Stimulated activated naive CD8-positive, alpha-beta T cell treated with anti-CD3 and anti-CD28 coated beads, Interleukin-15, Interleukin-2, amounts not matched to agents 100 ng/mL and 50 ng/mL, for 24 hours (primary cell): ENCODE results near the gene MUSK.

ENCODE experiments used
- H3K27ac Mint-ChIP-seq: one replicate; pipeline ENCODE4 v1.8.0; 2021; ENCODE audit warnings: mild to moderate bottlenecking, mixed read lengths
- H3K27me3 Mint-ChIP-seq: one replicate; pipeline ENCODE4 v1.8.0; 2021; ENCODE audit warnings: mixed read lengths
- H3K36me3 Mint-ChIP-seq: one replicate; pipeline ENCODE4 v1.8.0; 2021; ENCODE audit warnings: low read depth, mixed read lengths
- H3K4me1 Mint-ChIP-seq: one replicate; pipeline ENCODE4 v1.8.0; 2021; ENCODE audit warnings: low read depth, mixed read lengths
- H3K4me3 Mint-ChIP-seq: one replicate; pipeline ENCODE4 v1.8.0; 2021; ENCODE audit warnings: mild to moderate bottlenecking, mixed read lengths
- H3K9me3 Mint-ChIP-seq: one replicate; pipeline ENCODE4 v1.8.0; 2021; ENCODE audit warnings: mixed read lengths

Gene MUSK

GRCh38 chr9:110830495-110830894, 161.9 kb downstream of the MUSK start:
- Mint-ChIP-seq H3K27ac (no peak overlapping the region), H3K9me3 (no peaks in the 10 kb centered on the region), H3K4me3 (no peak overlapping the region), H3K36me3 (no peaks in the 10 kb centered on the region), H3K27me3 (no peaks in the 10 kb centered on the region), H3K4me1 (no peaks in the 10 kb centered on the region)

DNA sequence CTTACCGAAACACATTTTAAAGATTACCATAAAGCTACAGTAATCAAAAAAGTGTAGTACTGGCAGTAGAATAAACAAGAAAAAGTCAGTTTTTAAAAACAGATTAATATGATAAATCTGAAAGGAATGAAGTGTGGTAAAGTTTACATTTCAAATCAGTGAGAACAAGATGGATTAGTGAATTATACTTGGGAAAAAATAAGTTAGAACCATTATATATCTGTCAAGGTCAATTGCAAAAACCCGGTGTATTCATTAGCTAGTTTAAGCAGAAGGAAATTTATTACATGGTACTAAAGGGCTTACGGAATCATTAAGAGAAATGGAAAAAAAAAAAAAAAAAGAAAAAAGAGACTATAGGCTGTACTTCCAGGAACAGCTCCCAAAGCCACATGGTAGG, 164.3 kb downstream of the MUSK start:
- Mint-ChIP-seq H3K36me3 (no peaks in the 10 kb centered on the region), H3K27me3 (no peaks in the 10 kb centered on the region), H3K9me3 (peaks cover 4% of the 10 kb centered on the region), H3K27ac (no peak overlapping the region), H3K4me1 (no peaks in the 10 kb centered on the region), H3K4me3 (no peak overlapping the region)

DNA sequence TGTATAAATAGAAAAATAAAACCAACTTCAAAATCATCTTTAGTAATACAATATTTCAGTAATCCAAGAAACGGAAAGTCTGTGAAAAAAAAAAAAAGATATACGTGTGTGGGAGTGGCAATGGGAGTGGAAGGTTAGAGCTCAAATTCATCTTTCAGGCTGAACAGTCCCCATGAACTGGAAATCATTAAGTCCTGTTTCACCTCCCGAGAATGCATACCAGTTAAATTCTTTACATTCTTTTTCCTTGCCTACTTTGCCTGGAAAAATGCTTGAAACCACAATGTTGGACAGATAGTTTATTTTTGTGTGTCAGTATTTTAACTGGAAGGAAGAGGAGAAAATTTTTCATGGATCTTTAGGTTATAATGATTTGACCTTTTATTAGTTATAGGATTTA, 166.8 kb downstream of the MUSK start:
- no peaks in the 10 kb centered on the region for H3K36me3 Mint-ChIP-seq
- H3K4me1 Mint-ChIP-seq, result no peaks in the 10 kb centered on the region
- no peak overlapping the region for H3K4me3 Mint-ChIP-seq
- no peaks in the 10 kb centered on the region for H3K27me3 Mint-ChIP-seq
- peaks cover 6% of the 10 kb centered on the region for H3K9me3 Mint-ChIP-seq
- H3K27ac Mint-ChIP-seq, result no peak overlapping the region

GRCh38 chr9:110835859-110836271, 167.3 kb downstream of the MUSK start:
- no peak overlapping the region for H3K27ac Mint-ChIP-seq
- no peak overlapping the region for H3K4me3 Mint-ChIP-seq
- H3K27me3 Mint-ChIP-seq, result no peaks in the 10 kb centered on the region
- H3K4me1 Mint-ChIP-seq, result no peaks in the 10 kb centered on the region
- peaks cover 8% of the 10 kb centered on the region for H3K9me3 Mint-ChIP-seq
- no peaks in the 10 kb centered on the region for H3K36me3 Mint-ChIP-seq

DNA sequence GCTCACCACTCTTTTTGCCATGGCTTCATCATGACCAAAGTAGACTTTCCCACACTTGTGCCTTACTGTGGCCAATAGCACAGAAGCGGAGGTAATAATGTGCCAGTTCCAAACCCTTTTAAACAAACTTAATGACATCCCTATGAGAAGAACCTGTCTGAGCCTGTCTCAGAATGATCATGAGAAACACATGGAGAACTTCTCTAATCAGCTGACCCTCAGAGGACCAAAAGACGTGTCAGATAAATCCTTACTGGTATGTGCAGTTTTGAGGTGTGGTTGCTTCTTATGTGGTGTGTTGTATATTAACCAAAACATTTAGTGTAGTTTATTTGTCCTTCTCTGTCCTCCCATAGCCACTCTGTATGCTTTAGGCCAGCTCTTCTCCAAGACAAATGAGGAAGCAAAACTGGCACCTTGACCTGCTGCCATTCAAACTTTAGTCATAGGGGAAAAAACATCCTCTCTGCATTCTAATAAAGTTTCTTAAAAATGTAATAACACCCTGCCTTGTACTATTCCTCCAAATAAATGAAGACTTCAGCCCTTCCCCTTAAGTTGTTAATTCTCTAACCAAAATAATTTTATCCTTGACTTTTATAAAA, 168.9 kb downstream of the MUSK start:
- H3K36me3 Mint-ChIP-seq, result no peaks in the 10 kb centered on the region
- no peak overlapping the region for H3K27ac Mint-ChIP-seq
- no peak overlapping the region for H3K4me3 Mint-ChIP-seq
- peaks cover 8% of the 10 kb centered on the region for H3K9me3 Mint-ChIP-seq
- H3K4me1 Mint-ChIP-seq, result no peaks in the 10 kb centered on the region
- H3K27me3 Mint-ChIP-seq, result no peaks in the 10 kb centered on the region

DNA sequence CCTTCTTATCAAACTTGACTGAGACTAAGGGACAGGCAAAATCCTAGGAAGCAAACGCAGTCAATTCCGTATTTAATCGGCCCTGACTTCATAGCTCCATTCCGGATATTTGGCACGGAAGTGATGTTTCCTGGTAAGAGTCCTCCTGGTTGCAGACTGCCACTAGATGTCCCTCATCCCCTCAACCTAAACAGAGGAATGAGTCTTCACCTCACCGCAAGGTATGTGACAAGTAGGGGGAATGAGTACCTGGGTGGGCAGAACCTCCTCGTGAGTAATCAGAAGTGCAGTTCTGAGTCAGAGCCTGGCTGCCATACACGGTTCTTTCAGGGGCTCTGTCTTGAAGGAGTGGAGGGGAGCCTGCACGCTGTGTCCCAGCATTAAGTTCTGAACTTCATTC, 173.6 kb downstream of the MUSK start:
- Mint-ChIP-seq H3K27ac (no peak overlapping the region), H3K9me3 (peaks cover 6% of the 10 kb centered on the region), H3K4me3 (no peak overlapping the region), H3K36me3 (no peaks in the 10 kb centered on the region), H3K4me1 (no peaks in the 10 kb centered on the region), H3K27me3 (peaks cover 4% of the 10 kb centered on the region)

DNA sequence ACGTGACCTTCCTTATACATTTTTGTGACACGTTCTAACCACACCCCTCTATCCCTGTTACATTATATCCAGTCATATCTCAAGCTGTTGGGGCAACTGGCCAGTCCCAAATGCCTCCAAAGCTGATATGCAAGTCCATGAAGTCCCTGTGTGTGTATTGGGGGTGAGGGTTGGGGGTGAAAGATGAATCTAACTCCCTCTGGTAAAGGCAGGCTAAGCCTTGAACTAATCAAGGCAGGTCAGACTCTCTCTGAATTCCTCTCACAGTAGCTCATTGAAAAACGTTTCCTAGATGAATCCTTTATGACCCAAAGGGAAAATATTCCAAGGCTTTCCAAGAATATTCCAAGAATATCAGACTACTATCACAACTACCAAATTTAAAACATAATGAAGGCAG, 174.4 kb downstream of the MUSK start:
- Mint-ChIP-seq H3K4me1 (no peaks in the 10 kb centered on the region), H3K36me3 (no peaks in the 10 kb centered on the region), H3K4me3 (no peak overlapping the region), H3K27me3 (peaks cover 4% of the 10 kb centered on the region), H3K9me3 (peaks cover 5% of the 10 kb centered on the region), H3K27ac (no peak overlapping the region)

DNA sequence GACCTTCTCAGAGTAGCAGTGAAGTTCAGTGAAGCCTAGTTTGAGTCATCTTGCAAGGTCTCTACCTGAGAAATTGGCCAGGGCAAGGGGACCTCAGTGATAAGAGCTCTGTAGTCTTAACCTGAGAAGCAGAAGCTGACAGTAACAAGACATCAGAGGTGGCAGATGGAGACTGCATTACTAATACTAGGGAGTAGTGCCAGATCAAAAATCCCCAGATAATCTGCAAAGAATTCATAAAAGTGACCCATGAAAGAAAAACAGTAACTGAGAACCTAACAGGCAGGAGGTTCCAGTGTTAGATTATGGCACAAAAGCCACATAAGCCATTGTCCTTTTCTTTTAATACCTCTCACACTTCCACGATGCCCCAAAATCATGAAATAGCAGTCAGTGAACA, 175.5 kb downstream of the MUSK start:
- peaks cover 4% of the 10 kb centered on the region for H3K27me3 Mint-ChIP-seq
- H3K4me1 Mint-ChIP-seq, result no peaks in the 10 kb centered on the region
- no peak overlapping the region for H3K27ac Mint-ChIP-seq
- peaks cover 5% of the 10 kb centered on the region for H3K9me3 Mint-ChIP-seq
- no peaks in the 10 kb centered on the region for H3K36me3 Mint-ChIP-seq
- H3K4me3 Mint-ChIP-seq, result no peak overlapping the region

DNA sequence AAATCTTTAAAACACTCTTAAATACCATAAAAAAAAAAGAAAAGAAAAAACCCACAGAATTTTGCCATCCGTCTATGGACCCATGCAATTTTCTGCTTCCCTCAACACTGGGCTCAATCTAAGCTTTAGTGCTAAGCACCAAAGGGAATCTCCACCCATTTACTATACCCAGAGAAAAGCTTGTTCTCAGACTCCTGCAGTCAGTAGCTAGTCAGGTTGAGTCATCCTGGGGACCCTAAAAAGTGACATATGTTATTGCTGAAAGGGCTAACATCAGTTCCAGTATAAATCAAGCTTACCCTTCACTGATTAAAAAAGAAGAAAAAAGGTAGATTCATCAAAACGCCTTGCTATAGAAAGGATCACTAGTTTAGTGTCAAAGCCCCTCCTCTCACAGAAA, 177.6 kb downstream of the MUSK start:
- H3K9me3 Mint-ChIP-seq, result no peaks in the 10 kb centered on the region
- H3K4me1 Mint-ChIP-seq, result no peaks in the 10 kb centered on the region
- no peak overlapping the region for H3K27ac Mint-ChIP-seq
- peaks cover 4% of the 10 kb centered on the region for H3K27me3 Mint-ChIP-seq
- no peaks in the 10 kb centered on the region for H3K36me3 Mint-ChIP-seq
- H3K4me3 Mint-ChIP-seq, result no peak overlapping the region

DNA sequence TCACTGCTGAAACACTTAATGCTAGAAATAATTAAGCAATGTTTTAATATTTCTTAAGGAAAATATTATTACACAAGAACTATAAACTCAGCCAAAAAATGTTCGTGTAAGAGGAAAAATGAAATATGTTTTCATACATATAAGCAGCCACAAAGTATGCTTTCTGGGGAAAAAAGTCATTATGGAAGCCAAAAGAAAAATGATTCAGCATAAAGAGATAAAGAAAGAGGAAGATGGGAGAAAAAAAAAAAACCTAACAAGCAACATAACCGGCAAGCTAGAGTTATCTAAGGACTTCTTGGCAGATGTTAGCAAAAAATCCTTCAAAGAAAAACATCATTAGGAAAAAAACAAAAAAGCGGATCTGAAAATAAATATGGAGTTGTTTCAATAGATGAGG, 179.1 kb downstream of the MUSK start:
- no peak overlapping the region for H3K4me3 Mint-ChIP-seq
- H3K27me3 Mint-ChIP-seq, result peaks cover 4% of the 10 kb centered on the region
- H3K4me1 Mint-ChIP-seq, result no peaks in the 10 kb centered on the region

GRCh38 chr9:110850401-110851135, 182.0 kb downstream of the MUSK start:
- no peak overlapping the region for H3K4me3 Mint-ChIP-seq
- no peaks in the 10 kb centered on the region for H3K4me1 Mint-ChIP-seq
- H3K27ac Mint-ChIP-seq, result no peak overlapping the region
- no peaks in the 10 kb centered on the region for H3K27me3 Mint-ChIP-seq
- H3K36me3 Mint-ChIP-seq, result no peaks in the 10 kb centered on the region
- H3K9me3 Mint-ChIP-seq, result peaks cover 6% of the 10 kb centered on the region

More for the DNA sequence above, 179.1 kb downstream of the MUSK start:
- Mint-ChIP-seq H3K9me3 (no peaks in the 10 kb centered on the region), H3K27ac (no peak overlapping the region), H3K36me3 (no peaks in the 10 kb centered on the region)
